Kasumi-1 (cell line): Measurements from ENCODE around the gene VIPR1.
A peak's percentile ranks its signal among the peaks of the same experiment; 100 is the strongest.

Experiments used
- DNase-seq, 2 experiments: peaks; one replicate each; lab custom pipeline; 2025; lab: John Stamatoyannopoulos, UW

VIPR1 gene

GRCh38 chr3:42493126-42493797 is 9.2 kb upstream of the VIPR1 start:
- DNase-seq = no peak

DNA sequence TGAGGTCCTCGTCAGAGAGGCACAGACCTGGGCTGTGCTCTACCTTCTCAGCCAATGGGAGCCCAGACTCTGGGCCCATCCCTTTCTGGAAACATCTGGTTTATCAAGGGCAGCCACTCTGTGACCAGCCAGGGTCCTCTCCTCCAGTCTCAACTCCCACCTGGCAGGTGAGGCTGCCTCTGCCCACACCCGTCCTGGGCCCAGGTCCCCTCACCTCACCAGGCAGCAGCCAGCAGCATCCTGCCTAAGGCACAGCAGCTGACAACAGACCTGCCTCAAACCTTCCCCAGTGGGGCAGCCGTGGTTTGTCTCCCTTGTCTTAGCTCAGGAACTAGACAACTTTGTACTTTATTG is 8.7 kb upstream of the VIPR1 start:
- DNase-seq = no peak

GRCh38 chr3:42495393-42495792 is 7.0 kb upstream of the VIPR1 start:
- DNase-seq = no peak

DNA sequence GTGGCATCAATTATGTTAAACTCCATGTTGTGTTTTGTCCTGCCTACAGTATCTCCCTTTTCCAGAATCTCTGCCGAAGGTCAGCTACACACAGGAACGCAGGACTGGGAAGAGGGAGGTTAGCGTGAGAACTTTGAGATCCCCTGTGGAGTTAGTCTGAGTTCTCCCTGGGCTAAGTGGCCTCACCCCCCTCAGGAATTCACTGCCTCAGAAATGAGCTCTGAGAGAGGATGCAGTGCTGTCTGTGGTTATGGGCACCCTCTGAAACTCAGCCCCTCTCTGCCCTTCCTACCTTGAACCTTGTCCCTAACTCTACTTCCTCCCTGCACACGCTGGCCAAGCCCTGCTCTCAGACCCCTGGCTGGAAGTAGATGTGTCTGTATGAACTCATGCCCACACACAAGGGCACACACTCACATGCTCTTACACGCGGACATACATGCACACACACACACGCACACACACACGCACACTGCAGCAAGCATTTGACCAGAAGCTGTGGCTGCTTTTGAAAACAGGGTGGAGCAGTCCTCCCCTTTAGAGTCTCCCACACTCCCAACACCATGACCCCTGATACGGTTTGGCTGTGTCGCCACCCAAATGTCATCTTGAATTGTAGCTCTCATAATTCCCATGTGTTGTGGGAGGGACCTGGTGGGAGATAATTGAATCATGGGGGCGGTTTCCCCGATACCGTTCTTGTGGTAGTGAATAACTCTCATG is 5.3 kb upstream of the VIPR1 start:
- DNase-seq = no peak

DNA sequence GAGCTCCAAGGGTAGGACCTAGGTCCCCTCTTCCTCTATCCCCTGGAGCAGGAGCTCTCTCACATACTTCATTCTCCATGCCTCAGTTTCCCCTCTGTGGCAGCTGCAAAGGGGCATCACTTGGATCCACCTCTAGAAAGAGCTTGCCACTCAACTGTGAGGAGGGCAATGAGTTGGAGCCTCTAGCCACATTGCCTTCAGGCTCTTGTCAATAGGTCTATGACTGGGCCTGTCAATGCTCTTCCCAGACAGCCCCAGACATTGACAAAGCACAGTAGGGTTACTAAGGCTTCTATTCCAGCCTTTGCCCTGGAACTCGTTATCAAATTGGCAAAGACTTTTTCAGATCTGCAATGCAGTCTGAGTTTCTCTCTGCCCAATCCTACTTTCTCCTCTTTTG is 4.4 kb upstream of the VIPR1 start:
- DNase-seq = no peak

DNA sequence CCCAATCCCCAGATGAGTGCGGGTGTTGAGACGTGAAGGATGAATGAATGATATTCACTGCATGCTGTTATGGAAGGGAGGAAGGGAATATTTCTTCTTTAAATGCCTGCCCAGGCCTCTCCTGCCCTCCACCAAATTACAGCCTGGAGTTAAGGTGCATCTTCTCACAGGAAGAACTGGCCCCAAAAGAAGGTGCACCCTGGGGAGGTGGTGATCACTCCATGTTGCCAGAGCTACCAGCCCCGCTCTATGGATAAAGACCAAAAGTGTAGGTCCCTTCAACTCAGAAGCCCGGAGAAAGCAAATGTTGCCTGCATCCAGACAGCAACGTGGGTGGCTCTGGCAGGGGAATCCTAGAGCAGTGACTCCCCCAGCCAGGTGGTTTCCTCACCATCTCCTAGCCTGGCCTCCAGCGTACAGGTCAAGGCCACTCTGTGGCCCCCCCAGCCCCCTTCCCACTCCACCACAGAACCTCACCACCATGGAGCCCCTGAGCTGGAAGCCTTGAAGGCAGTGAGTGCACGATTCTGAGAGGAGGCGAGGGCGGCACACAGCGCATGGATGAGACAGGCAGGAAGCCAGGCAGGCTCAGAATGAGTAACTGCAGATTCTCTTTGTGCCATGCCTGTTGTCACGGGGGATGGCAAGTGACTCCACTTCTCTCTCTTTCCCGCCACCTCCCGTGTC is 3.5 kb upstream of the VIPR1 start:
- no peak for DNase-seq

DNA sequence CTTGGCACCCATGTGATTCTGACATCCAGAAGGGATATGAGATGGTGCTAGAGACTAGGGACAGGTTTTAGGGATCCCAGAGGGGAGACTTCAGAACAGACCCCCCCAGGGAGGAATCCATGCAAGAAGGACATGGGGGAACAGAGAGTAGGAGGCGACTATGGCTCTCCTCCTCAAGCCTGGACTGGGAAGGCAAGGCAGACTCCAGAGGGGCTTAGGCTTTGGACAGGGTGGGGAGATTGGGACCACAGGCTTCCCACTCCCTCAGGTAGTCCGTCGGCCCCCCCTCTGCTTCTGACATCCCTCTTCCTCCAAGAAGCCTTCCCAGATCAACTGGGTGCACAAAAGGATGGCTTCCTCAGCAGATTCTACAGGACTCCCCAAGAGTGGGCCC is 3.0 kb upstream of the VIPR1 start:
- DNase-seq = no peak

DNA sequence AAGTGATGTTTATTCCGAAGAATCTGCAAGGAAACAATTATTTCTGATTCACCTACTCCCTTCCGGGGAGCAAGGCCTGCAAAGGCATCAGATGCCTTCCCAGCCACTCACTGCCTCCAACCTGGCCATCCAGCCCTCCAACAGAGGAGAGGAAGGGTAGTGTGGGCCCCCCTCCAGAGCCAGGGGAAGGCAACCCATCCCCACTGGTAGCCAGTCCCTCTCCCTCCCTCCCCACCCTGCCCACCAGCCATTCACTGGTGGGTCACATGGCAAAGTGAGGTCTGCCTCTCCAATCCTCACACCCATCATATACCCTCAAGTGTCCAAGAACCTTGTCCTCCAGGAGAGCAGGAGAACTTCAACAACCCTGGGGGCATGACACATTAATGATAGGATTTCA is 2.4 kb upstream of the VIPR1 start:
- no peak for DNase-seq

DNA sequence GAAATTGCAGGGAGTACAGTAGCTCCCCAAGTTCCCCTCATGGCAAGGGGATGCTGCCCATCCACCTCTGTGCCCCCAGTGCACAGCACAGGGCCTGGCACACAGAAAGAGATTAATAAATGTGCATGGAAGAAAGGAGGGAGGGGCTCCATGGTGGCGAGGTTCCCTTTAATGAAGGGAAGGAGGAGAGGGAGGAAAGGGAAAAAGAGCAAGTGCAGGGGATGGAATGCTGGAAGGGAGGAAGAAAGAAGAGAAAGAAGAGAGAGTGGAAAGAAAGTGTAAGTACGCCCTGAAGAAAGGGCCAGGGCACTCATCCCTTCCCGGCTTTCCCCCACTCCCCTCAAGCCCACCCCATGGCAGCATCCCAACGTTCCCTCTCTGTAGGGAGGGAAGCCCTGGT is 1.5 kb upstream of the VIPR1 start:
- DNase-seq = no peak

- peak; percentile 31 to 55 for DNase-seq
These were observed 1.1 kb upstream of the VIPR1 start for GRCh38 chr3:42501321-42501680.

- DNase-seq = peak; percentile 43 to 55
These were observed 588 bp upstream of the VIPR1 start for GRCh38 chr3:42501681-42502428.

- no peak for DNase-seq
These were observed 945 bp downstream of the VIPR1 start for GRCh38 chr3:42503251-42503924.

DNA sequence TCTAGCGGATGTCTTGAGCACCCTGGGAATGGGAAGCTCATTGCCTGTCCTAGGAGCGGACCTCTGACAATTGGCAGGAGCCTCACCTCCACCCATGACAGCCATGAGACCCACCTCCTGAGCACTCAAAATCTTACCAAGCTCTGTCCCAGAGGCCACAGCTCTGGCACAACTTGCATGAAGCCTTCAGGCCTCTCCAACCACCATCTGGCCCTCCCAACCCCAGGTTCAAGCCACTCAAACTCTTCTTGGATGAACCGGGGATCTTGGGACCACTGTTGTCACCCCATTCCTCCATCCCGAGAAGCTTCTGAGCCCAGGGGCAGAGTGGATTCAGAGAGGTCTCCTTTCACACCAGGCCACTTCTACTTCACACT is 1.5 kb downstream of the VIPR1 start:
- DNase-seq = no peak

- DNase-seq = no peak
These were observed 2.1 kb downstream of the VIPR1 start for GRCh38 chr3:42504334-42505127.

- DNase-seq = no peak
These were observed 2.8 kb downstream of the VIPR1 start for GRCh38 chr3:42505128-42505848.

- no peak for DNase-seq
These were observed 3.5 kb downstream of the VIPR1 start for GRCh38 chr3:42505849-42506410.

DNA sequence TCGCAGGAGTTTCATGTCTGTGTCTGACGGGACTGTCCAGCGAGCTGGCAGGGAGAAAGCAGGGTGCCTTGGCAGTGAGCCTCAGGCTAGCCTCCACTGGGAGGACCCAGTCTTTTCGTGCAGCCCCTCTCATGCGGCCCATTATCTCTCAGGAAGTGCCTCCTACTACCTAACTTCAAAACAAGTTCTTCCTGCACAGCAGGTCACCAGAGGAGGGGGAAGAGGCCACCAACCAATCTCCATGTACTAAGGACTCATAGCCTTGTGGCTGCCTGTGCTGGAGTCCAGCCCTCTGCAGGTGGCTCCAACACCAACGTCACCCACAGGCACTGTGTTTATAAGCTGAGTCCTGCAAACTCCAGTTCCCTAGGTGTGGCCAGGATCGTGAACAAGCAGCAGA is 4.8 kb downstream of the VIPR1 start:
- DNase-seq = no peak

GRCh38 chr3:42507761-42508335 is 5.4 kb downstream of the VIPR1 start:
- DNase-seq = peak; percentile 9 to 24

DNA sequence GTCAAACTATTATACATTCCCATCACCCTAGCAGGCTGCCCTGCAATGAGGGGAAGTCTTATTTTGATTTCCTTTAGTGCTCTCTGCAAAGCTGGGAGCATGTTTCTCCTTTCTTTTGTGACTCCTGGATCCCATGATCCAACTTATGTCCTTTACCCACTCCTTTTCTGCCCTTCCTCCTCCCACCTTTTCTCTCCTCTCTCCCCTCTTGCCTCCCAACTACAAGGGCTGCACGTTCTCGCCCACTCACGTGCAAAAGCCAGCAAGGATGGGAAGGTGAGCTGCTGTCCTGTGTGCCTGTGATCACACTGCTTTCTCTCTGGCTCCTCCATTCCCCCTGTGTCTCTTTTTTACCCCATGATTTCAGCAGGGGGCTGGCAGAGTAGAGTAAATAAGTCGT is 6.1 kb downstream of the VIPR1 start:
- DNase-seq = no peak

GRCh38 chr3:42509111-42509510 is 6.7 kb downstream of the VIPR1 start:
- no peak for DNase-seq
